Loucy (cell line): ENCODE measurements around the gene MAP1LC3A.

ENCODE experiments used
- EZH2phosphoT487 ChIP-seq: fragments of 200-600 bp; IDR thresholded peaks from 2 replicates; pipeline ENCODE4 v1.6.1; 2018; ENCODE audit warnings: antibody characterized with exemption, mild to moderate bottlenecking, moderate library complexity, borderline replicate concordance
- TF ChIP-seq, protein P1 (sequence below): fragments of 200-600 bp; sonication (generic); conservative IDR thresholded peaks from 2 replicates; pipeline ENCODE4 v1.5.1; 2014; ENCODE audit warnings: mild to moderate bottlenecking, antibody characterized with exemption, low read length

DNA sequence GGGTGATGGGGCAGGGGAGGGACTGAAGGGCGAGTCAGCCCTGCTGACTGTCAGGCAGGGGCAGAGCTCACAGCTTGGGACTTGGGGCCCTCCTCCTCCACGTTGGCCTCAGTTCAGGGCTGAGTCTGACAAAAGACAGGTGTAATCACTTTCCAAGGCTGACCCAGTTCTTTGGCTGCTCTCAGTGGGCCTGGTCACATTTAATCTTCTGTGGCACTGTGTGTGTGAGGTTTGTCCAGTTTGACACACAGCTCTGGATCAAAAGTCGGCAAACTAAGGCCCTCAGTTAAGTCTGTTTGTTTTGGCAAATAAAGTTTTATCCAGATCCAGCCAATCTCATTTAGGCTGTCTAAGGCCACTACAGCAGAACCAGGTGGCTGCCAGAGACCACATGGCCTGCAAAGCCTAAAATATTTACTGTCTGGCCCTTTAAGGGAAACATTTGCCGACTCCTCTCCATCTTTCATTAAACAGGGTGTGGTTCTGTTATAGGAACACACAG lies 5.1 kb upstream of the MAP1LC3A start:
- TF ChIP-seq, protein P1, sequence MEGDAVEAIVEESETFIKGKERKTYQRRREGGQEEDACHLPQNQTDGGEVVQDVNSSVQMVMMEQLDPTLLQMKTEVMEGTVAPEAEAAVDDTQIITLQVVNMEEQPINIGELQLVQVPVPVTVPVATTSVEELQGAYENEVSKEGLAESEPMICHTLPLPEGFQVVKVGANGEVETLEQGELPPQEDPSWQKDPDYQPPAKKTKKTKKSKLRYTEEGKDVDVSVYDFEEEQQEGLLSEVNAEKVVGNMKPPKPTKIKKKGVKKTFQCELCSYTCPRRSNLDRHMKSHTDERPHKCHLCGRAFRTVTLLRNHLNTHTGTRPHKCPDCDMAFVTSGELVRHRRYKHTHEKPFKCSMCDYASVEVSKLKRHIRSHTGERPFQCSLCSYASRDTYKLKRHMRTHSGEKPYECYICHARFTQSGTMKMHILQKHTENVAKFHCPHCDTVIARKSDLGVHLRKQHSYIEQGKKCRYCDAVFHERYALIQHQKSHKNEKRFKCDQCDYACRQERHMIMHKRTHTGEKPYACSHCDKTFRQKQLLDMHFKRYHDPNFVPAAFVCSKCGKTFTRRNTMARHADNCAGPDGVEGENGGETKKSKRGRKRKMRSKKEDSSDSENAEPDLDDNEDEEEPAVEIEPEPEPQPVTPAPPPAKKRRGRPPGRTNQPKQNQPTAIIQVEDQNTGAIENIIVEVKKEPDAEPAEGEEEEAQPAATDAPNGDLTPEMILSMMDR: no peak
- TF ChIP-seq EZH2phosphoT487: no peak
